Nephron progenitor cell (in vitro differentiated cells): ENCODE data around the gene POU2AF3.

Experiments used
- DNase-seq: peaks from one replicate; pipeline ENCODE4 v3.0.0; 2021
- H3K27ac Mint-ChIP-seq: 2 replicates; pipeline ENCODE4 v1.8.0; 2021; ENCODE audit warnings: mild to moderate bottlenecking, moderate library complexity, mixed read lengths
- H3K27me3 Mint-ChIP-seq: 2 replicates; pipeline ENCODE4 v1.8.0; 2021; ENCODE audit warnings: mild to moderate bottlenecking, low read depth, mixed read lengths; ENCODE audit not compliant: poor library complexity
- H3K36me3 Mint-ChIP-seq: 2 replicates; pipeline ENCODE4 v1.8.0; 2021; ENCODE audit warnings: low read depth, mixed read lengths
- H3K4me1 Mint-ChIP-seq: 2 replicates; pipeline ENCODE4 v1.8.0; 2021; ENCODE audit warnings: mixed read lengths
- H3K4me3 Mint-ChIP-seq: 2 replicates; pipeline ENCODE4 v1.8.0; 2021; ENCODE audit warnings: mild to moderate bottlenecking, moderate library complexity, mixed read lengths
- H3K9me3 Mint-ChIP-seq: 2 replicates; pipeline ENCODE4 v1.8.0; 2021; ENCODE audit warnings: mild to moderate bottlenecking, moderate library complexity, mixed read lengths
- TF ChIP-seq, protein P1 (sequence below): fragments of 200-600 bp; sonication (generic); IDR thresholded peaks from 2 replicates; pipeline ENCODE4 v1.5.0; 2021; ENCODE audit warnings: antibody characterized with exemption

Gene POU2AF3

GRCh38 chr11:111357150-111358037, 59.0 kb downstream of the POU2AF3 start:
- DNase-seq = no peak
- H3K9me3 Mint-ChIP-seq = no peaks in the 10 kb centered on the region
- no peak overlapping the region for H3K4me3 Mint-ChIP-seq
- no peaks in the 10 kb centered on the region for H3K36me3 Mint-ChIP-seq
- peaks cover 18% of the 10 kb centered on the region for H3K4me1 Mint-ChIP-seq
- no peak overlapping the region for H3K27ac Mint-ChIP-seq
- TF ChIP-seq, protein P1, sequence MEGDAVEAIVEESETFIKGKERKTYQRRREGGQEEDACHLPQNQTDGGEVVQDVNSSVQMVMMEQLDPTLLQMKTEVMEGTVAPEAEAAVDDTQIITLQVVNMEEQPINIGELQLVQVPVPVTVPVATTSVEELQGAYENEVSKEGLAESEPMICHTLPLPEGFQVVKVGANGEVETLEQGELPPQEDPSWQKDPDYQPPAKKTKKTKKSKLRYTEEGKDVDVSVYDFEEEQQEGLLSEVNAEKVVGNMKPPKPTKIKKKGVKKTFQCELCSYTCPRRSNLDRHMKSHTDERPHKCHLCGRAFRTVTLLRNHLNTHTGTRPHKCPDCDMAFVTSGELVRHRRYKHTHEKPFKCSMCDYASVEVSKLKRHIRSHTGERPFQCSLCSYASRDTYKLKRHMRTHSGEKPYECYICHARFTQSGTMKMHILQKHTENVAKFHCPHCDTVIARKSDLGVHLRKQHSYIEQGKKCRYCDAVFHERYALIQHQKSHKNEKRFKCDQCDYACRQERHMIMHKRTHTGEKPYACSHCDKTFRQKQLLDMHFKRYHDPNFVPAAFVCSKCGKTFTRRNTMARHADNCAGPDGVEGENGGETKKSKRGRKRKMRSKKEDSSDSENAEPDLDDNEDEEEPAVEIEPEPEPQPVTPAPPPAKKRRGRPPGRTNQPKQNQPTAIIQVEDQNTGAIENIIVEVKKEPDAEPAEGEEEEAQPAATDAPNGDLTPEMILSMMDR = no peak
- peaks cover 24% of the 10 kb centered on the region for H3K27me3 Mint-ChIP-seq
